Measurements from ENCODE around the gene WRAP53.

Gene WRAP53

GRCh38 chr17:7745748-7746470, 57.6 kb downstream of the WRAP53 start:
- DNase-seq (ENCODE audit: low read depth), result no peak

- no peak for DNase-seq (ENCODE audit: low read depth)
These were observed 59.4 kb downstream of the WRAP53 start for GRCh38 chr17:7747635-7748071.

- DNase-seq (ENCODE audit: low read depth), result no peak
These were observed 59.9 kb downstream of the WRAP53 start for GRCh38 chr17:7748076-7748775.

- DNase-seq (ENCODE audit: low read depth), result no peak
These were observed 62.1 kb downstream of the WRAP53 start for GRCh38 chr17:7750321-7750821.
